Central memory CD8-positive, alpha-beta T cell (primary cell): ENCODE data around the gene TRHDE.

Source experiments
- ATAC-seq: fragments of 150-1000 bp; cut with Tn5 transposase; replicated peaks from 2 replicates; pipeline ENCODE4 v1.10.0; 2022; ENCODE audit warnings: mild to moderate bottlenecking, moderate FRiP score, moderate number of reproducible peaks; ENCODE audit not compliant: poor library complexity, severe bottlenecking; ENCODE audit errors: extremely low read depth
- DNase-seq, 2 donors: peaks; one replicate each; pipeline ENCODE4 v3.0.0; 2021; ENCODE audit warnings: low spot score in 2 of 2
- H3K27ac Mint-ChIP-seq: one replicate; pipeline ENCODE4 v1.8.0; 2022; ENCODE audit warnings: low read depth, mild to moderate bottlenecking, moderate library complexity, mixed read lengths
- H3K27me3 Mint-ChIP-seq: one replicate; pipeline ENCODE4 v1.8.0; 2022; ENCODE audit warnings: mixed read lengths
- H3K36me3 Mint-ChIP-seq: one replicate; pipeline ENCODE4 v1.8.0; 2022; ENCODE audit warnings: mild to moderate bottlenecking, moderate library complexity, mixed read lengths; ENCODE audit not compliant: insufficient read depth
- H3K4me1 Mint-ChIP-seq: one replicate; pipeline ENCODE4 v1.8.0; 2022; ENCODE audit warnings: mixed read lengths
- H3K4me3 Mint-ChIP-seq: one replicate; pipeline ENCODE4 v1.8.0; 2022; ENCODE audit warnings: mild to moderate bottlenecking, moderate library complexity, mixed read lengths
- H3K9me3 Mint-ChIP-seq: one replicate; pipeline ENCODE4 v1.8.0; 2022; ENCODE audit warnings: mixed read lengths

Gene TRHDE

GRCh38 chr12:72276181-72276805 lies 4.1 kb downstream of the TRHDE start:
- H3K4me3 Mint-ChIP-seq = no peak overlapping the region
- DNase-seq (no peak), ATAC-seq (no peak)
- peaks cover 26% of the 10 kb centered on the region for H3K27me3 Mint-ChIP-seq
- H3K4me1 Mint-ChIP-seq = no peaks in the 10 kb centered on the region
- H3K36me3 Mint-ChIP-seq = no peaks in the 10 kb centered on the region
- H3K27ac Mint-ChIP-seq = no peak overlapping the region
- no peaks in the 10 kb centered on the region for H3K9me3 Mint-ChIP-seq

GRCh38 chr12:72277415-72277814 lies 5.2 kb downstream of the TRHDE start:
- Mint-ChIP-seq H3K9me3 (no peaks in the 10 kb centered on the region), H3K27ac (no peak overlapping the region), H3K27me3 (peaks cover 16% of the 10 kb centered on the region), H3K4me1 (no peaks in the 10 kb centered on the region), H3K4me3 (no peak overlapping the region), H3K36me3 (no peaks in the 10 kb centered on the region)
- ATAC-seq (no peak), DNase-seq (no peak)

GRCh38 chr12:72278894-72279293 lies 6.7 kb downstream of the TRHDE start:
- Mint-ChIP-seq H3K4me1 (no peaks in the 10 kb centered on the region), H3K9me3 (no peaks in the 10 kb centered on the region), H3K36me3 (no peaks in the 10 kb centered on the region), H3K4me3 (no peak overlapping the region), H3K27me3 (peaks cover 12% of the 10 kb centered on the region), H3K27ac (no peak overlapping the region)
- DNase-seq (no peak), ATAC-seq (no peak)

- Mint-ChIP-seq H3K9me3 (no peaks in the 10 kb centered on the region), H3K4me1 (no peaks in the 10 kb centered on the region), H3K4me3 (no peak overlapping the region), H3K36me3 (no peaks in the 10 kb centered on the region), H3K27me3 (no peaks in the 10 kb centered on the region), H3K27ac (no peak overlapping the region)
- ATAC-seq (no peak), DNase-seq (no peak)
Observed at GRCh38 chr12:72281126-72281525, 9.0 kb downstream of the TRHDE start.

GRCh38 chr12:72282721-72283120 lies 10.6 kb downstream of the TRHDE start:
- DNase-seq (no peak), ATAC-seq (no peak)
- Mint-ChIP-seq H3K9me3 (no peaks in the 10 kb centered on the region), H3K27ac (no peak overlapping the region), H3K4me3 (no peak overlapping the region), H3K4me1 (no peaks in the 10 kb centered on the region), H3K27me3 (no peaks in the 10 kb centered on the region), H3K36me3 (no peaks in the 10 kb centered on the region)

GRCh38 chr12:72285861-72286260 lies 13.7 kb downstream of the TRHDE start:
- H3K27me3 Mint-ChIP-seq = no peaks in the 10 kb centered on the region
- ATAC-seq (no peak), DNase-seq (no peak)
- H3K4me1 Mint-ChIP-seq = no peaks in the 10 kb centered on the region
- no peak overlapping the region for H3K4me3 Mint-ChIP-seq
- H3K9me3 Mint-ChIP-seq = no peaks in the 10 kb centered on the region
- no peak overlapping the region for H3K27ac Mint-ChIP-seq
- no peaks in the 10 kb centered on the region for H3K36me3 Mint-ChIP-seq

GRCh38 chr12:72286526-72286925 lies 14.4 kb downstream of the TRHDE start:
- ATAC-seq (no peak), DNase-seq (no peak)
- H3K27ac Mint-ChIP-seq = no peak overlapping the region
- no peaks in the 10 kb centered on the region for H3K4me1 Mint-ChIP-seq
- H3K36me3 Mint-ChIP-seq = no peaks in the 10 kb centered on the region
- no peak overlapping the region for H3K4me3 Mint-ChIP-seq
- H3K9me3 Mint-ChIP-seq = no peaks in the 10 kb centered on the region
- H3K27me3 Mint-ChIP-seq = no peaks in the 10 kb centered on the region

GRCh38 chr12:72288436-72288835 lies 16.3 kb downstream of the TRHDE start:
- Mint-ChIP-seq H3K4me3 (no peak overlapping the region), H3K9me3 (no peaks in the 10 kb centered on the region), H3K4me1 (no peaks in the 10 kb centered on the region), H3K27ac (no peak overlapping the region), H3K36me3 (no peaks in the 10 kb centered on the region), H3K27me3 (no peaks in the 10 kb centered on the region)
- no peak for DNase-seq
- no peak for ATAC-seq

- H3K9me3 Mint-ChIP-seq = no peaks in the 10 kb centered on the region
- ATAC-seq = no peak
Observed at GRCh38 chr12:72288911-72289310, 16.7 kb downstream of the TRHDE start.

GRCh38 chr12:72289633-72290032 lies 17.5 kb downstream of the TRHDE start:
- H3K4me1 Mint-ChIP-seq = no peaks in the 10 kb centered on the region
- no peak overlapping the region for H3K4me3 Mint-ChIP-seq
- ATAC-seq (no peak), DNase-seq (no peak)
- no peaks in the 10 kb centered on the region for H3K9me3 Mint-ChIP-seq
- H3K36me3 Mint-ChIP-seq = no peaks in the 10 kb centered on the region
- no peak overlapping the region for H3K27ac Mint-ChIP-seq
- H3K27me3 Mint-ChIP-seq = no peaks in the 10 kb centered on the region

More at GRCh38 chr12:72288911-72289310, 16.7 kb downstream of the TRHDE start:
- Mint-ChIP-seq H3K27ac (no peak overlapping the region), H3K4me3 (no peak overlapping the region), H3K27me3 (no peaks in the 10 kb centered on the region), H3K4me1 (no peaks in the 10 kb centered on the region), H3K36me3 (no peaks in the 10 kb centered on the region)
- no peak for DNase-seq

GRCh38 chr12:72291175-72291574 lies 19.0 kb downstream of the TRHDE start:
- no peak overlapping the region for H3K27ac Mint-ChIP-seq
- no peaks in the 10 kb centered on the region for H3K4me1 Mint-ChIP-seq
- H3K27me3 Mint-ChIP-seq = no peaks in the 10 kb centered on the region
- no peaks in the 10 kb centered on the region for H3K9me3 Mint-ChIP-seq
- ATAC-seq (no peak), DNase-seq (no peak)
- no peaks in the 10 kb centered on the region for H3K36me3 Mint-ChIP-seq
- no peak overlapping the region for H3K4me3 Mint-ChIP-seq

- no peak overlapping the region for H3K4me3 Mint-ChIP-seq
- no peak overlapping the region for H3K27ac Mint-ChIP-seq
- DNase-seq = no peak
- H3K27me3 Mint-ChIP-seq = no peaks in the 10 kb centered on the region
- H3K9me3 Mint-ChIP-seq = peaks cover 12% of the 10 kb centered on the region
- no peaks in the 10 kb centered on the region for H3K4me1 Mint-ChIP-seq
- no peaks in the 10 kb centered on the region for H3K36me3 Mint-ChIP-seq
- ATAC-seq = no peak
Observed at GRCh38 chr12:72293701-72294100, 21.5 kb downstream of the TRHDE start.

GRCh38 chr12:72295101-72295500 lies 22.9 kb downstream of the TRHDE start:
- Mint-ChIP-seq H3K4me3 (no peak overlapping the region), H3K27ac (no peak overlapping the region), H3K27me3 (no peaks in the 10 kb centered on the region), H3K4me1 (no peaks in the 10 kb centered on the region), H3K9me3 (peaks cover 12% of the 10 kb centered on the region), H3K36me3 (no peaks in the 10 kb centered on the region)
- DNase-seq = no peak
- ATAC-seq = no peak

- DNase-seq (no peak), ATAC-seq (no peak)
- Mint-ChIP-seq H3K9me3 (peaks cover 12% of the 10 kb centered on the region), H3K27me3 (no peaks in the 10 kb centered on the region), H3K4me1 (no peaks in the 10 kb centered on the region), H3K4me3 (no peak overlapping the region), H3K36me3 (no peaks in the 10 kb centered on the region), H3K27ac (no peak overlapping the region)
Observed at GRCh38 chr12:72295744-72296143, 23.6 kb downstream of the TRHDE start.
